H9 (cell line): Measurements from ENCODE around the gene TRUB2. TPM values are rescaled to one million over a fixed set of nuclear protein-coding genes. Genes with fewer than 3 reads are reported as not detected.

Source experiments
- DNase-seq: peaks from one replicate; pipeline ENCODE4 v3.0.0-alpha.2; 2017
- H2AFZ ChIP-seq: one replicate; pipeline ENCODE4 v1.6.1; 2013; ENCODE audit warnings: mild to moderate bottlenecking, low read length, control low read depth, moderate library complexity
- H2AK5ac ChIP-seq: 2 replicates; pipeline ENCODE4 v1.6.1; 2013; ENCODE audit warnings: low read length, control low read depth, mixed read lengths; ENCODE audit not compliant: insufficient read length
- H2BK120ac ChIP-seq: one replicate; pipeline ENCODE4 v1.6.1; 2013; ENCODE audit warnings: low read depth, mild to moderate bottlenecking, low read length, control low read depth, inconsistent platforms; ENCODE audit not compliant: poor library complexity, severe bottlenecking
- H2BK12ac ChIP-seq: 2 replicates; pipeline ENCODE4 v1.6.1; 2013; ENCODE audit warnings: low read length, control low read depth, mixed read lengths, low read depth; ENCODE audit not compliant: insufficient read length
- H2BK15ac ChIP-seq: 2 replicates; pipeline ENCODE4 v1.6.1; 2013; ENCODE audit warnings: low read depth, low read length, control low read depth
- H2BK20ac ChIP-seq: one replicate; pipeline ENCODE4 v1.6.1; 2013; ENCODE audit warnings: low read depth, mild to moderate bottlenecking, low read length, control low read depth, inconsistent platforms; ENCODE audit not compliant: poor library complexity, severe bottlenecking
- H2BK5ac ChIP-seq: 2 replicates; pipeline ENCODE4 v1.6.1; 2013; ENCODE audit warnings: low read length, control low read depth, mixed read lengths; ENCODE audit not compliant: insufficient read length
- H3K14ac ChIP-seq: 2 replicates; pipeline ENCODE4 v1.6.1; 2013; ENCODE audit warnings: low read length, control low read depth; ENCODE audit not compliant: insufficient read depth
- H3K18ac ChIP-seq: 2 replicates; pipeline ENCODE4 v1.6.1; 2013; ENCODE audit warnings: low read depth, mild to moderate bottlenecking, mixed read lengths, low read length, control low read depth; ENCODE audit not compliant: insufficient read length
- H3K23ac ChIP-seq: 2 replicates; pipeline ENCODE4 v1.6.1; 2013; ENCODE audit warnings: low read length, control low read depth, mixed read lengths, low read depth; ENCODE audit not compliant: insufficient read length
- H3K23me2 ChIP-seq: 2 replicates; pipeline ENCODE4 v1.6.1; 2013; ENCODE audit warnings: low read depth, mild to moderate bottlenecking, mixed read lengths, low read length, control low read depth; ENCODE audit not compliant: insufficient read length, poor library complexity, severe bottlenecking
- H3K27ac ChIP-seq: 2 replicates; pipeline ENCODE4 v1.5.1; 2013; ENCODE audit warnings: low read length, control low read depth, mixed read lengths, low read depth; ENCODE audit not compliant: insufficient read length
- H3K27me3 ChIP-seq: 2 replicates; pipeline ENCODE4 v1.6.1; 2013; ENCODE audit warnings: low read length, control low read depth, inconsistent platforms; ENCODE audit not compliant: insufficient read depth
- H3K4ac ChIP-seq: 2 replicates; pipeline ENCODE4 v1.6.1; 2013; ENCODE audit warnings: low read depth, mild to moderate bottlenecking, control low read depth, inconsistent platforms, low read length, moderate library complexity
- H3K4me1 ChIP-seq: 2 replicates; pipeline ENCODE4 v1.6.1; 2013; ENCODE audit warnings: low read length, control low read depth, inconsistent platforms; ENCODE audit not compliant: insufficient read depth
- H3K4me2 ChIP-seq: 2 replicates; pipeline ENCODE4 v1.6.1; 2013; ENCODE audit warnings: low read length, control low read depth, mixed read lengths; ENCODE audit not compliant: insufficient read length, insufficient read depth
- H3K56ac ChIP-seq: 2 replicates; pipeline ENCODE4 v1.6.1; 2013; ENCODE audit warnings: low read depth, mild to moderate bottlenecking, mixed read lengths, low read length, control low read depth; ENCODE audit not compliant: insufficient read length
- H3K79me1 ChIP-seq: 2 replicates; pipeline ENCODE4 v1.6.1; 2013; ENCODE audit warnings: low read depth, mild to moderate bottlenecking, moderate library complexity, low read length, control low read depth, inconsistent platforms; ENCODE audit not compliant: insufficient read depth, poor library complexity, severe bottlenecking
- H3K79me2 ChIP-seq: 2 replicates; pipeline ENCODE4 v1.6.1; 2013; ENCODE audit warnings: low read length, control low read depth, inconsistent platforms; ENCODE audit not compliant: insufficient read depth
- H3K9ac ChIP-seq: 2 replicates; pipeline ENCODE4 v1.6.1; 2013; ENCODE audit warnings: low read length, control low read depth, mixed read lengths; ENCODE audit not compliant: insufficient read length; ENCODE audit errors: extremely low read depth
- H3K9me3 ChIP-seq: one replicate; pipeline ENCODE4 v1.6.1; 2013; ENCODE audit warnings: low read depth, low read length, inconsistent platforms; ENCODE audit not compliant: control insufficient read depth
- H3T11ph ChIP-seq: one replicate; pipeline ENCODE4 v1.6.1; 2013; ENCODE audit warnings: mild to moderate bottlenecking, low read length, control low read depth, inconsistent platforms
- H4K20me1 ChIP-seq: one replicate; pipeline ENCODE4 v1.6.1; 2013; ENCODE audit not compliant: control insufficient read depth, insufficient read length, insufficient read depth
- H4K5ac ChIP-seq: 2 replicates; pipeline ENCODE4 v1.6.1; 2013; ENCODE audit warnings: low read depth, mild to moderate bottlenecking, mixed read lengths, low read length, control low read depth; ENCODE audit not compliant: insufficient read length
- H4K8ac ChIP-seq: replicated peaks from 2 replicates; pipeline ENCODE4 v1.6.1; 2013; ENCODE audit warnings: low read length, control low read depth, mixed read lengths, low read depth; ENCODE audit not compliant: insufficient read length
- H4K91ac ChIP-seq: 2 replicates; pipeline ENCODE4 v1.6.1; 2013; ENCODE audit warnings: low read depth, mild to moderate bottlenecking, moderate library complexity, mixed read lengths, low read length, control low read depth; ENCODE audit not compliant: insufficient read length
- H3K27ac Mint-ChIP-seq, 3 experiments: 2 replicates in 2 of 3; 3 replicates in 1 of 3; pipeline ENCODE4 v1.8.0; 2020 to 2021; ENCODE audit warnings: mixed read lengths in 3 of 3, mild to moderate bottlenecking in 1 of 3, moderate library complexity in 1 of 3
- H3K27me3 Mint-ChIP-seq: 2 replicates; pipeline ENCODE4 v1.8.0; 2021; ENCODE audit warnings: low read depth, mild to moderate bottlenecking, moderate library complexity, mixed read lengths
- H3K36me3 Mint-ChIP-seq, 3 experiments: 2 replicates in 2 of 3; 3 replicates in 1 of 3; pipeline ENCODE4 v1.8.0; 2020 to 2021; ENCODE audit warnings: low read depth in 3 of 3, mixed read lengths in 3 of 3; ENCODE audit not compliant: insufficient read depth in 1 of 3
- H3K4me1 Mint-ChIP-seq, 2 experiments: 2 replicates each; pipeline ENCODE4 v1.8.0; 2020; ENCODE audit warnings: mixed read lengths in 2 of 2
- H3K4me3 Mint-ChIP-seq, 2 experiments: 2 replicates in 1 of 2; 3 replicates in 1 of 2; pipeline ENCODE4 v1.8.0; 2020 to 2021; ENCODE audit warnings: mild to moderate bottlenecking in 2 of 2, mixed read lengths in 2 of 2, moderate library complexity in 1 of 2
- H3K9me3 Mint-ChIP-seq, 2 experiments: 2 replicates in 1 of 2; 3 replicates in 1 of 2; pipeline ENCODE4 v1.8.0; 2020; ENCODE audit warnings: mild to moderate bottlenecking in 2 of 2, mixed read lengths in 2 of 2, moderate library complexity in 1 of 2
- WGBS: extraction: QIAGEN DNeasy Blood & Tissue Kit; methylation state at CpG from one replicate; pipeline ENCODE4 v1.1.7; 2013; ENCODE audit warnings: missing lambda C conversion rate, low lambda C conversion rate, mixed read lengths; ENCODE audit not compliant: insufficient read length; ENCODE audit errors: extremely low coverage; 5-methylcytosine and 5-hydroxymethylcytosine counted together
- total RNA-seq: library from RNA; stranded (reverse); gene quantifications from 2 replicates; pipeline ENCODE4 v1.2.1, GENCODE V29; 2021
- TF ChIP-seq, protein P1 (sequence below): fragments of 200-600 bp; sonication (generic); conservative IDR thresholded peaks from 3 replicates; pipeline ENCODE4 v1.8.0; 2021; ENCODE audit warnings: antibody characterized with exemption, mild to moderate bottlenecking

The TRUB2 gene
- total RNA-seq, 1 experiment from 2014 or later: 38.3 TPM

DNA sequence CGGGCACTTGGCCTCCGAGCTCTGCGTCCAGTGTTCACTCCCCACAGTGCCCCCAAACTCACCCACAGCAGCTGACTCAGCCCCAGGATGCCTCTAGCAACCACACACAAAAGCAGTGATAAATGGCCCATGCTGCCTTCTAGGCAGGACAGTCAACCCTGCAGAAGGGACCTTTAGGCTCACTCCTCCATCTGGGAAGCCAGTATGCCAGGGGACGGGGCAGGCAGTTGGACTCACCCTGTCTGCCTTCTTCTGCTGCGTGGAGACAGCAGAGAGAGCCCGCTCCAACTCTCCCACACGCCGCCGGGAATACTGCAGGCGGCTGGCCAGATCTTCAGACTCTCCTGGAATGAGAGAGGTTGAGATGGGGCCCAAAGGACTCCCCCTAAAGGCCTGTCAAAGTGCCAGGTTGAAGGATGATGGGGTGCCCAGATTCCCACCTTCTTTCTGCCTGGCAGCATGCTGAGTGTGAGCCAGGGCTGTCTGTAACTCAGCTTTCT, 56.8 kb downstream of the TRUB2 start:
- Histone ChIP-seq H3K9ac (no peak overlapping the region), H4K5ac (no peak overlapping the region), H3K18ac (no peak overlapping the region), H4K8ac (no peak overlapping the region), H3K4me2 (no peak overlapping the region), H3K27me3 (no peaks in the 10 kb centered on the region), H2AFZ (no peak overlapping the region), H3K27ac (no peak overlapping the region), H3K23ac (no peak overlapping the region), H3K79me1 (no peaks in the 10 kb centered on the region), H2BK12ac (no peak overlapping the region), H3K4ac (no peak overlapping the region), H3K14ac (no peak overlapping the region), H3K56ac (no peak overlapping the region), H2BK120ac (no peak overlapping the region), H2AK5ac (no peak overlapping the region), H2BK20ac (no peak overlapping the region), H2BK5ac (no peak overlapping the region), H3K4me1 (no peaks in the 10 kb centered on the region), H3K79me2 (no peaks in the 10 kb centered on the region), H4K91ac (no peak overlapping the region), H3K9me3 (no peaks in the 10 kb centered on the region), H3K23me2 (no peaks in the 10 kb centered on the region), H2BK15ac (no peak overlapping the region), H4K20me1 (no peaks in the 10 kb centered on the region), H3T11ph (no peak overlapping the region)
- H3K4me3 Mint-ChIP-seq: no peak overlapping the region
- no peaks in the 10 kb centered on the region for H3K4me1 Mint-ChIP-seq
- no peaks in the 10 kb centered on the region for H3K9me3 Mint-ChIP-seq
- peaks cover 22 to 59% (median 55%) of the 10 kb centered on the region in 3 experiments for H3K36me3 Mint-ChIP-seq
- TF ChIP-seq, protein P1, sequence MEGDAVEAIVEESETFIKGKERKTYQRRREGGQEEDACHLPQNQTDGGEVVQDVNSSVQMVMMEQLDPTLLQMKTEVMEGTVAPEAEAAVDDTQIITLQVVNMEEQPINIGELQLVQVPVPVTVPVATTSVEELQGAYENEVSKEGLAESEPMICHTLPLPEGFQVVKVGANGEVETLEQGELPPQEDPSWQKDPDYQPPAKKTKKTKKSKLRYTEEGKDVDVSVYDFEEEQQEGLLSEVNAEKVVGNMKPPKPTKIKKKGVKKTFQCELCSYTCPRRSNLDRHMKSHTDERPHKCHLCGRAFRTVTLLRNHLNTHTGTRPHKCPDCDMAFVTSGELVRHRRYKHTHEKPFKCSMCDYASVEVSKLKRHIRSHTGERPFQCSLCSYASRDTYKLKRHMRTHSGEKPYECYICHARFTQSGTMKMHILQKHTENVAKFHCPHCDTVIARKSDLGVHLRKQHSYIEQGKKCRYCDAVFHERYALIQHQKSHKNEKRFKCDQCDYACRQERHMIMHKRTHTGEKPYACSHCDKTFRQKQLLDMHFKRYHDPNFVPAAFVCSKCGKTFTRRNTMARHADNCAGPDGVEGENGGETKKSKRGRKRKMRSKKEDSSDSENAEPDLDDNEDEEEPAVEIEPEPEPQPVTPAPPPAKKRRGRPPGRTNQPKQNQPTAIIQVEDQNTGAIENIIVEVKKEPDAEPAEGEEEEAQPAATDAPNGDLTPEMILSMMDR: no peak
- DNase-seq: no peak
- WGBS: no CpG with 5 or more reads among the region's 10 CpGs
- H3K27ac Mint-ChIP-seq: no peak overlapping the region
- no peaks in the 10 kb centered on the region; the same call in none of the 2 replicates for H3K27me3 Mint-ChIP-seq
